ENCODE measurements around the gene MZF1.

The MZF1 gene

GRCh38 chr19:58552655-58553054 lies 20.5 kb downstream of the MZF1 start:
- POLR2A ChIA-PET, result interaction anchor here (0.6 to 3.5 kb wide), 3 partner anchors 8 to 33 kb away, joined by 3 to 81 read pairs (median 27); partner anchors contain the start of genes TRIM28 and ZBTB45
- CTCF ChIA-PET, result interaction anchor here (0.9 to 3.7 kb wide), 3 partner anchors 8 to 33 kb away, joined by 3 to 37 read pairs (median 22); partner anchors contain the start of genes TRIM28 and ZBTB45
- no peak for TF ChIP-seq CTCF (IDR thresholded peaks at IDR 0.05; ENCODE audit: insufficient read depth, low read length, missing control alignments)
- DNase-seq (ENCODE audit: low read depth, low spot score), result no peak
- no peak overlapping the region for H3K4me3 ChIP-seq (ENCODE audit: low read depth, low read length)

GRCh38 chr19:58551577-58552471 lies 21.3 kb downstream of the MZF1 start:
- no peak for TF ChIP-seq CTCF (IDR thresholded peaks at IDR 0.05; ENCODE audit: insufficient read depth, low read length, missing control alignments)
- DNase-seq (ENCODE audit: low read depth, low spot score), result no peak
- ChIA-PET CTCF (interaction anchor here (0.9 to 3.7 kb wide), 2 partner anchors 8 to 32 kb away, joined by 3 to 37 read pairs; partner anchors contain the start of genes TRIM28 and ZBTB45), POLR2A (interaction anchor here (0.6 kb wide), 1 partner anchor 9 kb away, joined by 3 read pairs; no protein-coding TSS in a partner anchor)
- no peak overlapping the region for H3K4me3 ChIP-seq (ENCODE audit: low read depth, low read length)

GRCh38 chr19:58551123-58551497 lies 22.0 kb downstream of the MZF1 start:
- CTCF ChIA-PET, result no interaction called here
- H3K4me3 ChIP-seq (ENCODE audit: low read depth, low read length), result no peak overlapping the region
- POLR2A ChIA-PET, result interaction anchor here (0.6 kb wide), 1 partner anchor 10 kb away, joined by 3 read pairs; no protein-coding TSS in a partner anchor
- TF ChIP-seq CTCF (IDR thresholded peaks at IDR 0.05; ENCODE audit: insufficient read depth, low read length, missing control alignments), result no peak
- DNase-seq (ENCODE audit: low read depth, low spot score), result no peak

GRCh38 chr19:58550362-58551122 lies 22.6 kb downstream of the MZF1 start:
- no peak overlapping the region for H3K4me3 ChIP-seq (ENCODE audit: low read depth, low read length)
- DNase-seq (ENCODE audit: low read depth, low spot score), result no peak
- ChIA-PET POLR2A (no interaction called here), CTCF (no interaction called here)
- TF ChIP-seq CTCF (IDR thresholded peaks at IDR 0.05; ENCODE audit: insufficient read depth, low read length, missing control alignments), result no peak

- ChIA-PET CTCF (no interaction called here), POLR2A (no interaction called here)
- no peak for DNase-seq (ENCODE audit: low read depth, low spot score)
- TF ChIP-seq CTCF (IDR thresholded peaks at IDR 0.05; ENCODE audit: insufficient read depth, low read length, missing control alignments), result no peak
- no peak overlapping the region for H3K4me3 ChIP-seq (ENCODE audit: low read depth, low read length)
Measured at GRCh38 chr19:58549664-58550361, 23.3 kb downstream of the MZF1 start.
